Activated CD8-positive, alpha-beta memory T cell treated with anti-CD3 and anti-CD28 coated beads, Interleukin-2, amount 50 U/mL, for 24 hours (primary cell): ENCODE measurements around the gene RAPGEF3.

Experiments
- DNase-seq: peaks from one replicate; pipeline ENCODE4 v3.0.0-alpha.2; 2020; ENCODE audit errors: extremely low read depth

RAPGEF3 gene

DNA sequence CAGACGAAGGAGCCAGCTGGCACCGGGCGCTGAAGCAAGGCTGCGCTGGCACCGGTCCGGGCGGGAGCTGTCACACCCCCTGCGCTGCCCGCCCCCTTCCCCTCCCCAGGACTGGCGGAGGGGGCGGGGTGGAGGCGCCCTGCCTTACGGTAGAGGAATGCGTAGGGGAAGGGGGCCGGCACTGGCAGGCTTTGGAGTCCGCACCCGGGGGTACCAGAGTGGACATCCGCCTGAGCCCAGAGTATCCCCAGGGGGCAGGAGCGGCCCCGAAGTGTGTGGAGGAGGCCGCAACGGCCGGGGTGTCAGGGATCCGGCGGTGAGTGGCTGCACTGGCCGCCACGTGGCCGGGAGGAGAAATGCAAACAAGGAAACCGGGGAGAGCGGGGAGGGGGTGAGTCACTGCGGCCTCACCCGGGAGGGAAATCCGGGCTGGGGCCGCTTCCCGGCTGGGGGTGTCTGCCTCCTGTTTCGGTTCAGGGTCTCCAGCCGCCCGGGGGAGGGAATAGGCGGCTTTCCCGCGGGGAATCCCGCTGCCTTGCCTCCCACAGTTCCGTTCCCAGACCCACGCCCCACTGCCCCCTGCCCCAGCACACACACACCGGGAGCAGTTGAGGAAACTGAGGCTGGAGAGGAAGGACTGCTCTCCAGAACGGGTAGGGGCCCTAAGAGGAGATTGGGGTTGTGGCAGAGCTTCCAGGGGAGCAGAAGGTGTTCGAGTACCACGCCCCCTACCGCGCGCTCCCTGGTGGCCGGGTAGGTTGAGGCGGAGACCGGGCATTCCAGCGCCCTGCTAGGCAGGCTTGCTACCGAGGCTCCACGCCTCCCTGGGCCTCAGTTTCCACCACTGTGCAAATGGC, at the start of gene RAPGEF3:
Gene RAPGEF3 (minus strand): TSS at position 47 of the 857 bp plus-strand sequence. CDS start 324 bp downstream, outside the sequence.
- no peak for DNase-seq

DNA sequence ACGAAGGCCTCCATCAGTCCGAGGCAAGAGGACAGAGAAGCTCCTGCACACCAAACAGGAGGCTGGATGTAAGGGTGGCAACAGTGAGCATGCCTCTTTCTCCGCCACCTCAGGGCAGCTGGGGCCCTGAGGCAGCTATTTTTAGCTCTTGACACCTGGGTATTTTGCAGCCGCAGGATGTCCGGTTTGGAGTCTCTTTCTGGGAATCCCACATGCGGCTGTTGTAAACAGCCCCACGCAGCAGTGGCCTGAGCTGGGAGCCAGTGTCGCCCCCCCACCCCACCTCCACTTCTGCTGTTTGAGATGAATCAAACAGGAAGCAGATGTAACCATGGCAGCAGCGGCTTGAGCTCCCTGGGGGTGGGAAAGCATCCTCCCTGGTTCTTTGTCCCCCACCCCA, 49.4 kb upstream of the RAPGEF3 start:
- peak; percentile 66 for DNase-seq

- no peak for DNase-seq
Observed at GRCh38 chr12:47807338-47807737, 48.7 kb upstream of the RAPGEF3 start.

GRCh38 chr12:47805417-47805816, 46.7 kb upstream of the RAPGEF3 start:
- DNase-seq: no peak

GRCh38 chr12:47804171-47804570, 45.5 kb upstream of the RAPGEF3 start:
- DNase-seq: no peak

DNA sequence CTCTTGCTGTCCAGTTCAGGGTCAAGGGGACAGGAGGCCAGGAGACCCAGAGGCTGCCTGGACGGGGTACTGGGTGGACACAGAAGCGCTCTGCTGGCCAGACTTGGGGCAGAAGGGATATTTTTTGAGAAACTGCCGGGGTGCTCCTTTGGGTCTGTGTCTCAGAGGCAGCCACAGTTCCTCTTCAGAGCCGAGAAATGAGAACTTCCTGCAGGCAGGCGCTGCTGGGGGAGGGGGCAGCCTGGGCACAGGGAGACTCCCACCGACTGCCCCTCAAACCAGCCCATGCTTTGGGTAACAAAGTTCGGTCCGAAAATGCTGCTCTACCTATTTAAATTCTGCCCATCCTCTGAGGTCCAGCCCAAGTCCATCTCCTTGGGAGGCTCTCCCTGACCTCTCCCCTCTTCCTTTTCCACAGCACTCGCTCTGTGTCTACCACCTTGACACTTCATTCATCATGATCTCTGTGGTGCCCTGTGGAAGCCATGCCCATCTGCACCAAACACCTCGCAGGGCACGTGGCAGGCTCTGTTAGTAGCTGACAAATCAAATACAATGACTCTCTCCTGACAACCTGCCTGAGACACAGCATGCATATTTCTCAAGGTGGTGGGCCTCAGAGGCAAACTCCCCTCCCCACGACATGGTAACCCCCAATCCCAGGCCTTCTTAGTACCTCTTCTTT, 44.7 kb upstream of the RAPGEF3 start:
- no peak for DNase-seq

DNA sequence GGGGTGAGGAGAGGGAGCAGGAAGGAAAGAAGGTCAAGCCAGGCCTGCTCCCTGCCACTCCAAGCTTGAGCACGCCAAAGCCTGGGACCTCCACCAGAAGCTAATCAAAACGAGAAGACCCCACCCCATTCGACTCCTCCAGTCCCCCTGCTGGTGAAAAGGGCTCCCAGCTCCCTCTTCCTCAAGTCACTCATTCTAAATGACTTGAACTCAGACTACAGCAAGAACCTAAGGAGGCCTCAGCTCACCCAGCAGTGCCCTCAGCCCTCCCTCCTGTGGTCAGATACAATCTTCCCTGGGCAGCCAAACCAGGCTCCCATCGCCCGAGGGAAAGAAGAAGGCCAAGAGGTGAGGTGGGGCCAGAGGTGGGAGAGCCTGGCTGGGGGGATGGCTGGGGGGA, 43.6 kb upstream of the RAPGEF3 start:
- no peak for DNase-seq

DNA sequence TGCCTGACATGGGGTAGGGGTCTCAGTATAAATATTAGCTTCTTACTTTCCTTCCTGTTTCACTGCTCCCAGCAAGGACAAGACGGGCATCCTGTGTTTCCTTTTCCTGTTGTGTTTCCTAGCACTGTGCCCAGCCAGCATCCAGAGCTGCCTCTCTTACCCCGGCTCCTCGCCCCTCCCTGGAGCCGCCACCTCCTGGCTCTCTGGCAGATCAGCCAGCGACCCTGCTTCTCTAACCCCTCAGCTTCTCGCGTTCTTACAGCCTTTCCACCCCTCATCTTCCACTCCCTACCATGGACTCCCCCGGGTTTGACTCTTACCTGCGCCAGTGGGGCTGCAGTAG, 43.2 kb upstream of the RAPGEF3 start:
- DNase-seq: no peak

DNA sequence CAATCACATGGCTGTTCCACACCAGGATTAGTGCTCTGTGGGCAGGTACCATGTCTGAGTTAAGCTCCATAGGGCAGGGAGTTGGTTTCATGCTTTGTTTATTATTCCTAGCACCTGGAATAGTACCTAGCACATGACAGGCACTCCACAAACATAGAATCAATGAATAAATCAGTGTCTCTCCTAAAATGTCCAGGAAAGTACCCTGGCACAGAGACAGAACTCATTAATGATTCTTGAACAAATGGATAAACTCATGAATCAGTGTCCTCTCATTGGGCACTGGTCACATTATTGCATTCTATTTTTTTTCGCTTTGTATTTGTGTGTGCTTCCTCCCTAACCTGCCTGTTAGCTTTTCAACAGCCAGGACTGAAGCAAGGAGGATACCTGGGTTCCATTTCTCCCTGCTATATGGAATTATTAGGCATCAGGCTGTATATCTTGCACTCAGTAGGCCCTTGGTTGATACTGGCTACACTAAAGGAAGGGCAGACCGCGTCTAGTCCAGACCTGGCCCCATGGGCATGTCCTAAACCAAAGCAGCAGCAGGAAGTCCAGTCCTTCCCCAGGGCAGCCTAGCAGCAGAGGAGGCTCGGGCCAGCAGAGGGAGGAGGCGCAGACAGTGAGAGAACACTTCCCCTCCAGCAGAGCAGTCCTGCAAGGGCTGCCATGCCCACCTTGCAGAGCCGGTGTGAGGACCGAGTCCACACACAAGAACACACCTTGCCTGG, 42.7 kb upstream of the RAPGEF3 start:
- no peak for DNase-seq

- DNase-seq: no peak
Observed at GRCh38 chr12:47800582-47800981, 41.9 kb upstream of the RAPGEF3 start.

GRCh38 chr12:47799357-47799955, 40.8 kb upstream of the RAPGEF3 start:
- DNase-seq: no peak

- no peak for DNase-seq
Observed at GRCh38 chr12:47798382-47798948, 39.8 kb upstream of the RAPGEF3 start.

GRCh38 chr12:47797441-47797840, 38.8 kb upstream of the RAPGEF3 start:
- no peak for DNase-seq

DNA sequence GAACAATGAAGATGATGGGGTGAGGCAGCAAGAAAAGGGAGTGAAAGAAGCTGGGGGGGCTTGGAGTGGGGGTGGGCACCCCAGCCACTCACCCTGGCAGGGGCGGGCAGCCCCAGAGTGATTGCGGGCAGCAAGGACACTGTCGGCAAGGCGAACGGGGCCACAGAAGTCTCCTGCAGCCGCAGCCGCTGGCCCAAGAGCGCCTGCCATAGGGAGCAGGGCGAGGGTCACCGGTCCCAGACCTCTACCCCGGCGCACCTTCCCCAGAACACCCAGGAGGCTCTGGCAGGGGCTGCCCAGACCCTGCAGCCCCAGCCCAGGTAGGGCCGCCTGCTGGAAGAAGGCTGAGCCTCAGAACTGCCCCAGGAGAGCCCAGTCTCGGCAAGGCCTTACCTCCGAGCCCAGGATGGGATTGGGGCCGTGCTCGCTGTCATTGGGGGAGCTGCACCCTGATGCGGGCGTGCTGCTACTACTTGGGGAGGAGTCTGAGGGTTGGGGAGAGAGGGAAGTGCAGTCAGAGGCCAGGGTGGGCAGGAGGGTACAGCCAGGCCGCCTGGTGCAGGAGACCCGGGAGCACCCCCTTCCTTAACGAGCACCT, 37.2 kb upstream of the RAPGEF3 start:
- no peak for DNase-seq

DNA sequence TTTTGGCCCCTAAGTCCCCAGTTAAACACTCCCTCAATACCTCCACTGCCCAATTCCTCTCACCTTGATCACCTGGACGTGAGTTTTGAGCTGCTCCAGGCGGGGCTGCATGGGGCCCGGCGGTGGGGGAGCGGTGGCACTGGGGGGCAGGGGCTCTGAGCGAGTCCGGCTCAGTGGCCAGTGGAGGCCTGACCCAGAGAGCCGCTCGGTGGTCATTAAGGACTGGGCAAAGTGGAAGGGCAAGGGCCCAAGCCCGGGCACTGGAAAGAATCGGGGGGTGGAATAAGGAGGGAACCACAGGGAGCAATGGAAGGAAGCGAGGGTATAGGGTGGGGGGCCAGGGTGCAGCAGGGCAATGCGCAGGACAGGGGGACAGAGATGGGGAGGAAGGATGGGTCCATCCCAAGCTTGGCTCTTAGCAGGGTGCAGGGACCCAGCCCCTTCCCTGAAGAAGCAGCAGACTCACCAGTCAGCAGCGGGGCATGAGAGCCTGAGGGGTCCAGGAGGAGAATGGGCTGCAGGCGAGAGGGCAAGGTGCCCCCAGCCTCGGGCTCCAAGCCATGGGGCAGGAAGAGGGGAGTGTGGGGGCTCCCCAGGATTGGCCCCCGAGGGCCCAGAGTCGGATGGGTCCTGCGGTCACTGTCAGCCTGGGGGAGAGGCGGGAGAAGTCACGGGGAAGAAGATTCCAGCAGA, 36.6 kb upstream of the RAPGEF3 start:
- no peak for DNase-seq

- no peak for DNase-seq
Observed at GRCh38 chr12:47794679-47795078, 36.0 kb upstream of the RAPGEF3 start.

GRCh38 chr12:47793015-47793681, 34.5 kb upstream of the RAPGEF3 start:
- no peak for DNase-seq

DNA sequence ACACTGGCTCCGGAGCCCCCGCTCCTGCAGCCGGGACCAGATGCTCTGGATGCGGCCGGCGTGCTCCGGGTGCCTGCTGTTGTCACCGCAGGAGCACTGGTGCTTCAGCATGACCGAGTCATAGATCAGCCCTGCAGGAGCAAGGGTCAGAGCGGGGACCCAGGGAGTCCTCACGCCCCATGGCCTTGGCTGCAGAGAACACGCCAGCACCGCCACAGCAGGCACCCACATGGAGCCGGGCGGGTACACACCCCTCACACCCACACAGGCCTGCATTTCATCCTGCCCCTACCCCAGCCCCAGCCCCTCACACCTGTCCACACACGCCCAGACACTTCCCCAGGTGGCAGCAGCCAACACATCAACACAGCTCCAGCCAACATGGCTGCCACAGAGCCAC, 33.2 kb upstream of the RAPGEF3 start:
- DNase-seq: no peak

DNA sequence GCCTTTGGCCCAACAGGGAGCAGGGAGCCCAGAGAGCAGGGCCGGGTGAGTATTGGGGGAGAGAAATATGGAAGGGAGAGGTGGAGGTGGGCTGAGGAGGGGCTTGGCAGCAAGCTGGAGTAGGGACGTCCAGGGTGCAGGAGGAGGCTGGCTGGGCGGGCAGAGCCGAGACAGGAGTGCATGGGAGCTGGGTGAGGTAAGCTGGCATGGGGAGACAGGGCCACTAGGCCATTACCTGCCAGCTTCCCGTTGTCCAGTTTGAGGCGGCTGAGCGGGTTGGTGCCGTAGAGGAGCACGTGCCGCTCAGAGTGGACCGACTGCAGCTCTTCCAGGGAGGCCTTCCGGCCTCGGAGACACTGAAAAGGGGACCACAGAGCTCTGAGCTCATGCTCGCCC, 32.7 kb upstream of the RAPGEF3 start:
- DNase-seq: no peak

- DNase-seq: no peak
Observed at GRCh38 chr12:47790676-47791350, 32.1 kb upstream of the RAPGEF3 start.
